ENCODE results near the gene TMEM14C. TPM values are rescaled to one million over a fixed set of nuclear protein-coding genes. Genes with fewer than 3 reads are reported as not detected.

TMEM14C gene
- total RNA-seq, 2 donors from 2014 or later, result 99.7 to 208 TPM

DNA sequence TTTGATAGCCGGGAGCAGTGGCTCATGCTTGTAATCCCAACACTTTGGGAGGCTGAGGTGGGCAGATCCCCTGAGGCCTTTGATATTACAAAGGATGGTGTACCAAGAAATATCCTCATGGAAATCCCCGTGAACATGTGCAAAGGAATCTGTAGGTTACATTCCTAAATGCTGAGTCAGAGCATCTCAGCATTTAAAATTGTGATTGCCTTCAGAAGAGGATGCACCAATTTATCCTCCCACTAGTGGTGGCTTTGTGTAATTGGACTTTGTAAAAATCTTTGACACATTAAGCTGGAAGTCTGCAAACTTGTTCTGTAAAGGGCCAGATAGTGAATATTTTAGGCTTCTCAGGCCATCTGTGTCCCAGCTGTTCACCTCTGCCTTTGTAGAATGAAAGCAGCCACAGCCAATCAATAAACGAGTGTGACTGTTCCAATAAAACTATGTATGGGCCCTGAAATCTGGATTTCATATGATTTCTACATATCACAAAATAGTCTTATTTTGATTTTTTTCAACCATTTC lies 36.5 kb downstream of the TMEM14C start:
- H3K36me3 ChIP-seq, result no peaks in the 10 kb centered on the region
- H3K27ac ChIP-seq, result no peak overlapping the region

DNA sequence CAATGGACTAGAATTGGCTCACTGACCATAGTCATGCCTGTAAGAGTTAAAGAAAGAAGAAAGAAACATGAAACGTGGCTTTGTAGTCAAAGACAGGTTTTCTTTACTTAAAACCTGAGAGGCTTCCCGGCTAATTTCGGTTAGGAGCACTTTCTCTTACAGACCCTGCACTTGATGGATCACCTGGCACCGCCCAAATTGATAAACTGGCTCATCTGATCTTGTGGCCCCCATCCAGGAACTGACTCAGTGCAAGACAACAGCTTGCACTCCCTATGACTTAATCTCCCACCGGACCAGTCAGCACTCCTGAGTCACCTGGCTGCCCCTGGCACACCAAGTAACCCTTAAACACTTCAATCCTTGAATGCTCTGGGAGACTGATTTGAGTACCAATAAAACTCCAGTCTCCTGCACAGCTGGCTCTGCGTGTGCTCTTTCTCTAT lies 37.0 kb downstream of the TMEM14C start:
- TF ChIP-seq POLR2AphosphoS5 (IDR thresholded peaks at IDR 0.05) (no peak), POLR2A (IDR thresholded peaks at IDR 0.05) (no peak)
- TF ChIP-seq, protein P1, sequence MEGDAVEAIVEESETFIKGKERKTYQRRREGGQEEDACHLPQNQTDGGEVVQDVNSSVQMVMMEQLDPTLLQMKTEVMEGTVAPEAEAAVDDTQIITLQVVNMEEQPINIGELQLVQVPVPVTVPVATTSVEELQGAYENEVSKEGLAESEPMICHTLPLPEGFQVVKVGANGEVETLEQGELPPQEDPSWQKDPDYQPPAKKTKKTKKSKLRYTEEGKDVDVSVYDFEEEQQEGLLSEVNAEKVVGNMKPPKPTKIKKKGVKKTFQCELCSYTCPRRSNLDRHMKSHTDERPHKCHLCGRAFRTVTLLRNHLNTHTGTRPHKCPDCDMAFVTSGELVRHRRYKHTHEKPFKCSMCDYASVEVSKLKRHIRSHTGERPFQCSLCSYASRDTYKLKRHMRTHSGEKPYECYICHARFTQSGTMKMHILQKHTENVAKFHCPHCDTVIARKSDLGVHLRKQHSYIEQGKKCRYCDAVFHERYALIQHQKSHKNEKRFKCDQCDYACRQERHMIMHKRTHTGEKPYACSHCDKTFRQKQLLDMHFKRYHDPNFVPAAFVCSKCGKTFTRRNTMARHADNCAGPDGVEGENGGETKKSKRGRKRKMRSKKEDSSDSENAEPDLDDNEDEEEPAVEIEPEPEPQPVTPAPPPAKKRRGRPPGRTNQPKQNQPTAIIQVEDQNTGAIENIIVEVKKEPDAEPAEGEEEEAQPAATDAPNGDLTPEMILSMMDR (IDR thresholded peaks at IDR 0.05), result no peak
- intact Hi-C loops (cut with DNase I), result no loop called here
- Histone ChIP-seq H3K4me1 (replicated peaks) (no peaks in the 10 kb centered on the region), H3K36me3 (no peaks in the 10 kb centered on the region), H3K9me3 (no peaks in the 10 kb centered on the region), H3K27me3 (replicated peaks; ENCODE audit: insufficient read depth) (no peaks in the 10 kb centered on the region), H3K4me3 (no peak overlapping the region), H3K27ac (no peak overlapping the region)
- 53% methylated on average over 6 of the region's 6 CpGs for WGBS
- no peak for DNase-seq (ENCODE audit: low spot score)

More for the DNA sequence above, 36.5 kb downstream of the TMEM14C start:
- intact Hi-C loops (cut with DNase I), result no loop called here
- Histone ChIP-seq H3K4me1 (replicated peaks) (no peaks in the 10 kb centered on the region), H3K4me3 (no peak overlapping the region), H3K27me3 (replicated peaks; ENCODE audit: insufficient read depth) (no peaks in the 10 kb centered on the region), H3K9me3 (no peaks in the 10 kb centered on the region)
- DNase-seq (ENCODE audit: low spot score), result no peak
- WGBS, result 38% methylated on average over 3 of the region's 3 CpGs
- no peak for TF ChIP-seq POLR2A (IDR thresholded peaks at IDR 0.05)
- TF ChIP-seq, protein P1 (IDR thresholded peaks at IDR 0.05), result peak in 3 of 4 experiments; percentile 32 to 36 (median 34)

DNA sequence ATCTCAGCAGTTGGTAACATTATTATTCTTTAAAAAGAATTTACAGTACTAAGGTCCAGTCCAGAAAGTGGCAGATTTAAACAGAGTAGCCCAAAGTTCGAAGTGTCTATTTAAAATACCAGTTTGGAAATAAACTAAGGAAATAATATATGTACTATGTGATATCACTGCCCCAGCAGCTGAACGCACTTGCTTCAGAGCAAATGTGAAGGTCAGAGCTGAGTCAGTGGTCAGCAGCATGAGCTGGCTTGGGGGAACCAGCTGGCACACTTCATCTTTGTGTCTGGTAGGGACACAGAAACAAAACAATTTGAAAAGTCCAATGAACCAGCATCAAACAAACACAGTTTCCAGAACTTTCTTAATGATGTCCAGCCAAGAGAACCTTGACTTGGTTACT lies 40.1 kb downstream of the TMEM14C start:
- Histone ChIP-seq H3K4me3 (no peak overlapping the region), H3K4me1 (replicated peaks) (no peaks in the 10 kb centered on the region), H3K27ac (no peak overlapping the region), H3K9me3 (no peaks in the 10 kb centered on the region), H3K36me3 (no peaks in the 10 kb centered on the region), H3K27me3 (replicated peaks; ENCODE audit: insufficient read depth) (no peaks in the 10 kb centered on the region)
- intact Hi-C loops (cut with DNase I), result no loop called here
- no peak for DNase-seq (ENCODE audit: low spot score)
- TF ChIP-seq, protein P1 (IDR thresholded peaks at IDR 0.05), result no peak
- TF ChIP-seq POLR2A (IDR thresholded peaks at IDR 0.05), result no peak
- no peak for TF ChIP-seq POLR2AphosphoS5 (IDR thresholded peaks at IDR 0.05)
- 82% methylated on average over 2 of the region's 2 CpGs for WGBS

DNA sequence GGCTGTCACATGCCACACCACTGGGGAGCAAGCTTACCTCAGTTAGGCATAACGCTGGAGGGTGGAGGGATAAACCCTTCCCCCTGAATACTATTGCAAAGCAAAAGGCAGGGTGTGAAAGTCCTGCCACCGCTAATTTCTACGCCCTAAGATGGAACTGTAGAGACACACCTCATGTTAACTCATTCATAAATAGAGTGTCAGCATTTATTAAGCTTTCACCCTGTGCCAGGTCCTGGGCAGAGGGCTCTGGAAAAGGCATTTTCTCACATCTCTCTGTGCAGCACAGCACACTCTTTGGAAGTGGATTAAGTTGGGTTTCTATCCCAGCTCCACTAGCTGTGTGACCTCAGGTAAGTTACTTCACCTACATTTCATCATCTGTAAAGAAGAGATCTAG lies 46.5 kb downstream of the TMEM14C start:
- no peak for DNase-seq (ENCODE audit: low spot score)
- H3K36me3 ChIP-seq, result no peaks in the 10 kb centered on the region

More for the DNA sequence above, 46.5 kb downstream of the TMEM14C start:
- 91% methylated on average over 3 of the region's 3 CpGs for WGBS
- Histone ChIP-seq H3K4me3 (no peak overlapping the region), H3K27ac (no peak overlapping the region), H3K9me3 (no peaks in the 10 kb centered on the region), H3K4me1 (replicated peaks) (no peaks in the 10 kb centered on the region), H3K27me3 (replicated peaks; ENCODE audit: insufficient read depth) (no peaks in the 10 kb centered on the region)
- TF ChIP-seq POLR2A (IDR thresholded peaks at IDR 0.05) (no peak), POLR2AphosphoS5 (IDR thresholded peaks at IDR 0.05) (no peak)
- TF ChIP-seq, protein P1 (IDR thresholded peaks at IDR 0.05), result no peak
- intact Hi-C loops (cut with DNase I), result no loop called here

Data from prostate gland (tissue), 2 donors.